NCI-H460 (cell line): ENCODE data around the gene USP12. TPM values are rescaled to one million over a fixed set of nuclear protein-coding genes. Genes with fewer than 3 reads are reported as not detected.
"Not testable (repeated sequence)": the region's sequence is repeated elsewhere in the genome, so short reads cannot be mapped to it uniquely, and the experiment has no call there.

ENCODE experiments used
- DNase-seq: peaks from one replicate; pipeline ENCODE4 v3.0.0-alpha.2; 2016; ENCODE audit warnings: low read depth; ENCODE audit errors: extremely low read depth
- total RNA-seq: library from RNA; depleted of rRNA; stranded (reverse); fragments of >200 nt; shearing (Covaris generic); gene quantifications from 2 replicates; pipeline ENCODE4 v1.2.3, GENCODE V29; 2014

The USP12 gene
- total RNA-seq, 1 experiment from 2014 or later = 20.3 TPM

DNA sequence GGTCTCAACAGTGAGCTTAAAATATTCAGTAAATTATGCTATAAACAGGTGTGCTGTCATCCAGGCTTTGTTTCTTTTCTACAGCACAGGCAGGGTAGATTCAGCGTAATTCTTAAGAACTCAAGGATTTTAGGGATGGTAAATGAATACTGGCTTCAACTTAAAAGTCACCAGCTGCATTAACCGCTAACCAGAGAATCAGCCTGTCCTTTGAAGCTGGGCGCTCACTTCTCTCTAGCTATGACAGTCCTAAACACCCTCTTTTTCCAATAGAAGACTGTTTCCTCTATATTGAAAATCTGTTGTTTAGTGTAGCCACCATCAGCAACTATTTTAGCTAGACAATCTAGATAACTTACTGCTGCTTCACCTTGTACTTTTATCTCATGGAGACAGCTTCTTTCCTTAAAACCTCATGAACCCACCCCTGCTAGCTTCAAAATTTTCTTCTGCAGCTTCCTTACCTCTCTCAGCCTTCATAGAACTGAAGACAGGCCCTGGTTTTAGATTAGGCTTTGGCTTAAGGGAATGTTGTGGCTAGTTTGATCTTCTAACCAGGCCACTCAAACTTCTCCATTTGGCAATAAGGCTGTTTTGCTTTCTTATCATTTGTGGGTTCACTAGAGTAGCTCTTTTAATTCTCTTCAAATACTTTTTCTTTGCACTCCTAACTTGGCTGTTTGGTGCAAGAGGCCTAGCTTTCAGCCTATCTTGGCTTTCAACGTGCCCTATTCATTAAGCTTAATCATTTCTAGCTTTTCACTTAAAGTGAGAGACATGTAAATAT is 89.5 kb downstream of the USP12 start:
- no peak for DNase-seq

DNA sequence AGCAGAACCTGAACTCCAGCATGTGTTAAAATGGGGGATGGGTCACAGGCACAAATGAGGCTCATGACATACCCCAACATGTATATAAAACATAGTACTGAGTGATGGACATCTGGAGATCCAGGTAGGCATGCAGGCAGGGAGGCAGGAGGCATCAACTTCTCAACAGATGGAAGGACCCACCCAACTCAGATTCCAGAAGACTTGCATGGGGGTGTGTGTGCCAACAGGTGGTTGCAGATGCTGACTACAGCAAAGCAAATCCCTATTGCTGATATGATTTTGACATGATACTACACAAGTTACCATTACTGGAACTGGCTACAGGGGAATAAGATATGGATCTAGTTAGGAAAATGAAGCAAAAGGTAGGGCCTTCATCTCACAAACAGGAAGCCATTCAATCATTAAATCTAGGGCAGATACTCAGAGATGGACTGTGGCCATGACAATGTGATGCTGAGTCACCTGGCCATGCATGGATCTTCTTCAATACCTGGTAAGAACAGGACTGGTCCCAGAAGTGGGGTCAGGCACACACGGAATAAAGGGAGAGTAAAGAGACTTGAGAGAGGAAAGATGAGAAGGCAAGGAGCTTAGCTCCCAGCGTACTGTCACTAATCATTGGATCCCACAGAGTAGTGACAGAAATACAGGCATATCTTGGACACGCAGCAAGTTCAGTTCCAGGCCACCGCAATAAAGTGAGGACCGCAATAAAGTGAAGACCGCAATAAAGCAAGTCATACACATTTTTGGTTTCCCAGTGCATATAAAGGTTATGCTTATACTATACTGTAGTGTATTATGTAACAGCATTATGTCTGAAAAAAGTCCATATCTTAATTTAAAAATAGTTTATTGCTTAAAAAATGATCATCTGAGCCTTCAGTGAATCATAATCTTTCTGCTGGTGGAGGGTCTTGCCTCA is 91.3 kb downstream of the USP12 start:
- DNase-seq = no peak

DNA sequence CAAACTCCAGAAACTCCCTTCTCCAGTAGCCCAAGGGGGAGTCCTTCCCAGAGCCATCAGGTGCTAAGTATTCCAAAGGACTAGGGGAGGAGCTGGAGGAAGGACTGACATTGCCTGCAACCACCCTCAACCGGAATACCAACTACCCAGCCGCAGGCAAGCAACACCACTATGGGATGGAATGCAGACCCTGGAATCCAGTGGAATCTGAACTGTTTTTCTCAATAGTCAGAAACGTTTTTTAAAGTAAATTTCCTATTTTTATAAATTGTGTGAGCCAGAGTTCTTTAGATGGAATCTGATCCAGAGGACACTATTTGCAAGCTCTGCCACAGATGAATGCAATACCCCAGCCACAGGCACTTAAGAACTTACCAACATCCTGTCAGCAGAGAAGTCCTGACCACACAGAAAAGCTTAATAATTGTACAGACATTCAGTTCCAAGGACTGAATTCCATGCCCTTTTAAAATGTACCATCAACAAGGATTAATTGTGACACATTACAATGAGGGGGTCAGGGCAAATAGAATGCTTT is 92.1 kb downstream of the USP12 start:
- no peak for DNase-seq

DNA sequence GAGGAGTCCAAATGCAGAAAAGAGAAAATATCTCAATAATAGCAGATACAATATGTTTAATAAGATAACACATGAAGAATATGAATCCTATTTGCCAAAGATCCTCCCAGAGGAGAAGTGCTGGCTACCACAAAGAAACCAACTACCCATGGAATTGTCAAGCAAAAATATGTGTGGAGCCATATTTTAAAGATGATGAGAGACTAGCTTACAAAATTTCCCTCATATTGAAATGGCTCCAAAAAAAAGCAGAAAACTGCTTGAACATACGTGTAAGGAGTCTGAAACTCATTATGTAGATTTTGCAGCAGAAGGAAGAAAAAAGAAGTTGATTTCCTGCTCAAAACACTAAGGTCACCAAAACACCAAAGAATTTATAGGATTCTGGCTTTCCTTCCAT is 94.2 kb downstream of the USP12 start:
- no peak for DNase-seq

DNA sequence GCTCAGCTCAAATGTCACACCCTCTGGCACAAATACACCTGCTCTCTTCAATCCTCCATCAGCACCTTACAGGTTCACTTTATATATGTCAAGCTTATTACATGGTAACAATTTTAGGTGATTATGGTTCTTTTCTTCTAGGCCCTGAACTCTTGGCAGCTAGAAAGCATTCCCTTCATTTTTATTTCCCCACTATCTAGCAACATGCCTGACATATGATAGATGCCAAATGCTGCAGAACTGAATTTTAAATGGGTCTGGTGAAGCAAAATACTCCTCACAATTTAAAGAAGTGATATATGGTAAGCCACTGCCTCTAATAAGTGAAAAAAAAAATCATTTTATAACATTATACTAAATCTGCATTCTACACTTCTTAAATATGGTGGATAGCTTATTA is 95.2 kb downstream of the USP12 start:
- DNase-seq = no peak

DNA sequence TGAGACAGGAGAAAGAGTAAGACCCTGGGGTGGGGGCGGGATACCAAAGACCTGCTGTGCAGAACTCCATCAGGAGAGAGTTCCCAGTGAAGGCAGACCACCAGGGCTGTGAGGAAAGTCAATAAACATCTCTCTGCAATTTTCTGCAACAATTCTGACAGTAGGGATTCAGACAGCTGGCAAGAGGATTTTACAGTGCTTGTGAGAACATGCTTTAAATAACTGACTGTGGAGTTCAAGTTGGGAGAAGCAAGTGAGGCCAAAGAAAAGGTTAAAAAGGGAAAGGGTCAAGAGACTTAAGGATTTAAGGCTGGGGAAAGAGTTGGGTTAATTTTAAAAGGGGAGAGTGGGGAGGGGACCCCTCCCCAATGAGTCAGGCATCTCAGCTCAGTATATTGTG is 98.4 kb downstream of the USP12 start:
- no peak for DNase-seq

DNA sequence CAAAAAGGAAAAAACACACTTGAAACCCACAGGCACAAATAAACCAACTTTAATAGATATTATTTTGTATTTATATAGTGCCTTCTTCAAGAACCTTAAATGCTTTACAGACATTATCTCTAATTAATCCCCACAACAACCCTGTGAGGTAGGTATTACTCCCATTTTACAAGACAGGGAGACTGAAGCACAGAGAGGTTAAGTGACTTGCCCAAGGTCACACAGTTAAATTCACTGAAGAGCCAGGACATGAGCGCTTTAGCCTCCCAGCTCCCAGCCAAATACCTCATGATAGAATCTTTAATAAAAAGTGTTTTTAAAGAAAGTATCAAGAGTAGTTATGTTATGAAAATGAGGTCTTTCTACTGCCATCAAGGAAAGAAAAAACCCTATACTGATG is 105.5 kb downstream of the USP12 start:
- DNase-seq = not testable (repeated sequence)

DNA sequence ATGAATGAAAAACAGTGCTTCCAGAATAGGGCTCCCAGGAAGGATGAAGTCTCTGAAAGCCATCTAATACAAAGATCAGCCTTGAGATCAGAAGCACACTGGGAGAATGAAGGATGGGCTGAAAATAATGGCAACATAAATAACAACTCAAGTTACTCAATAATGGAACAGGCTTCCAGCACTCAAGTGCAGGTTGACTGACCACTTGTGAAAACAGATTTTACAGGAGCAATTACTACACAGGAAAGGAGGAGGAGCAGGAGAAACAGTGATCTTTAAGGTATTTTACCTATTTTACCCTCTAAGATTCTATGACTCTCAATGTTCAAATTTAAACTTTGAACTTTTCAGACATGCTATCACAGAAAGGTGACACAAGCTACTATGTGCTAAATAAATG is 106.0 kb downstream of the USP12 start:
- no peak for DNase-seq

DNA sequence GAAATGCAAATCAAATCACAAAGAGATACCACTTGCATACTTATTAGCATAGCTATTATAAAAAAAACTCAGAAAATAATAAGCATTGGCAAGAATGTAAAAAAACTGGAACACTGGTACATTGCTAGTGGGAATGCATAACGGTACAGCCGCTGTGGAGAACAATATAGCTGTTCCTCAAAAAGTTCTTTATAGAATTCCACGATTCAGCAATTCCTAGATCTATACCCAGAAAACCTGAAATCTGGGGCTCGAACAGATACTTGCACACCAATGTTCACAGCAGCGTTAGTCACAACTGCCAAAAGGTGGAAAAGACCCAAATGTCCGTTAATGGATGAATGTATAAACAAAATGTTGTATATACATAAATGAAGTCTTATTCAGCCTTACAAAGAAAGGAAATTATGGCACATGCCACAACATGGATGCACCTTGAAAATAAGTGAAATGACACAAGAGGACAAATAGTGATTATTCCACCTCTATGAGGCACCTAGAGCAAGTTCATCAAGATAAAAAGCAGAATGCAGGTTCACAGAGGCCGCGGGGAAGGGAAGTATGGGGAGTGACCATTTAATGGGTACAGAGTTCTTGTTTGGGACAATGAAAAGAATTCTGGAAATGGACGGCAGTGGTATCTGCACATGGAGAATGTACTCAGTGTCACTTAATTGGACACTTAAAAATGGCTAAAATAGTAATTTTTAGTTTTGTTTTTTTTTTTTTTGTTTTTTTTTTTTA is 107.2 kb downstream of the USP12 start:
- DNase-seq = no peak

DNA sequence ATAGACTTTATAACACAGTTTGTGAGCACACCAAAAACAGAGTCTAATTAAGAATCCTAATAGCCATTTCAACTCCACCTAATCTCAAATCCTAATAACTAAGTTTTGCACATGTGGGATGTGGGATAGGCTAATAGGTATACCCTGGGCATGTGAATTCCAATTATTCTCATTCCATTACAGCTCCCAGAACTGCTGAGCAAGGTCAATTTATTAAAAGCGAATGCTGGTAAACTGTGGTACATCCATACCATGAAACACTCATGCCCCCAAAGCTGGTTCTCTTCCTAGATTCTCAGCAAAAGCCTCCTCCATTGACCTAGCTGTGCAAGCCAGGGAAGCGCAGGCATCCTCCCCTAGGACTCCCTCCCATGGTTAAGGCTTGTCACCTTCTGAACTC is 113.8 kb downstream of the USP12 start:
- DNase-seq = no peak

DNA sequence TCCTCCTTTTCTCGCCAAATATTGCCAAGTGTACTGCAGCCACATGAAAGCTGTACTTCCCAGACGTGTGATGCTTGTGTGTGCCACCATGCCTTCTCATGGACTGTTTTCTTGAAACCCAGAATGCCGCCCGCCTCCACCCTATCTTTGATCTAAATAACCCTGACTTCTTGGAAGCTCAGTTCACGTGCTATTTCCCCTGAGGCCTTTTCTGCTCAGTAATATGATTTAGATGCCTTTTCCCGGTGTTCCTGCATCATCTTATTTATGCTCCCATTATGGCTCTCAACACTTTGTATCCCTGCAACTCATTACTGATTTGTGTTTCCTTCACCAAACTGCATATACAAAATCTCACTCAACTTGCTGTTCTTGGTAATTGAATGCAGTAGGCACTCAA is 116.1 kb downstream of the USP12 start:
- no peak for DNase-seq

DNA sequence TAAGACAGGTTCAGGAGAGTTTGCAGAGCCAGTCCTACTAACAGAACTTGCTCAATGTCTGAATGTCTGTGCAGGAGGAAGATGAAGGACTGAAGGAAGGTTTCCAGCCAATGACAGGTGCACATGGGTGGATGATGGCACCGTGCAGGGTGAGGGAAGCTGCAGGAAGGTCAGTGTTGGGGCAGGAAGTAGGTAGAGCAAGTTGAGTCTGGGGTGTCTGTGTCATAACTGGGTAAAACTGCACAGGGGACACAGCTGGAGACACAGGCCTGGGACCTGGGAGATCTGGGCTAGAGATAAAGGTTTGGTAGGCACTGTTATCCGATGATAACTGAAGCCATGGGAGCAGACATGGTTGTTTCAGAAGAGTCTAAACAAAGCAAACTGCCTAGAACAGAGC is 116.9 kb downstream of the USP12 start:
- no peak for DNase-seq

DNA sequence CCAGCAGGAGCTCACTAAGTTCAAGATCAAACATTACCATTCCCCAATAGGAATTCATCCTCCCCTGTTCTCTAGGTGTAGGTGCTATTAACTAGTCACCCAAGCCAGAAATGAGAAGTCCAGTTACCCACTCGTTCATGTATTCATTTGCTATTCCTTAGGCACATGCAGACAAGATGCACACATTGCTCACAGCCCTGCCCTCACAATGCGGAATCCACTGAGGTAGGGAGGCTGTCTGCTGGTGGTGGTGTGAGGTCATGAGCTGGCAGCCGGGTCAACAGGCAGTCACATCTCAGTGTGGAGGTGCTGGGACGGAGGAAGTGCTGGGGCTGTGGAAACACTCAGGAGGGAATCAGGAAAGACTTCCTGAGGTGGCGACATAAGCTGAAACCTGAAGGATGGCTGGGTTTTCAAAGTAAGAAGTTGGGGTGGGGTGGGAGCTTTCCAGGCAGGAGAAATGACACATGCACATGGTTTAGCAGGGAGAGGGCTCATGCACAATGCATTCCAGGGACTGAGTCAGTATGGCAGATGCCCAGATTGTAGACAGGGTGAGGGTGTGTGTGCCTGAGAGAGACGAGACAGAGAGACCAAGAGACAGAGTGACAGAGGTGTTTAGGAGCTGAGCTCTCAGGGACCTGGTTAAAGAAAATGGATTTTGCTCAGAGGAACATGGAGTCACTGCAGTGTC is 117.6 kb downstream of the USP12 start:
- DNase-seq = no peak

DNA sequence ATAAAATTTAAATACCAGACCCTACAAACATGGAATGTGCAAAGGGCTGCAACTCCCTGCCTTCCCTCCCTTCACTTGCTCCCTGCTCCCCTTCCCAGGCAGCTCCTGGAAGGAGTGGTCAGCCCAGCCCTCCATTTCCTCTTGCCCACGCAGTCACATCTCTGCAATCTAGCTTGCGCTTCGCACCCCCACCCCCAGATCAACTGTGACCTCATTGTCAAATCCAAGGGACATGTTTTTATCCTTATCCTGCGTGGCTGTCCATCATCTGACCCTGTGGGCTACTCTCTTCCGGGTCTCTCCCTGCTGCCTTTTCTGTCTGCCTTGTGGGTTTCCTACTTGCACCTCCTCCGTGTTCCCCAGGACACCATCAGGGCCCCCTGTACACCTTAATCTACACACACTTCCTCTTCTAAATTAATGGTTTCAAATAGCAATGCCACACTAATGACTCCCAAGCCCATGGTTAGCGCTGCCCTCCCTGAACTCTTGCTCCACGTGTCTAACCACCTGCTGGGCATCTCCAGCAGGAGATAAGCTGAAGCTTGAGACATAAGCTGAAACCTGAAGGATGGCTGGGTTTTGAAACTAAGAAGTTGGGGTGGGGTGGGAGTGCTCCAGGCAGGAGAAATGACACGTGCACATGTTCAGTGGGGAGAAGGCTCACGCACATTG is 118.3 kb downstream of the USP12 start:
- no peak for DNase-seq

DNA sequence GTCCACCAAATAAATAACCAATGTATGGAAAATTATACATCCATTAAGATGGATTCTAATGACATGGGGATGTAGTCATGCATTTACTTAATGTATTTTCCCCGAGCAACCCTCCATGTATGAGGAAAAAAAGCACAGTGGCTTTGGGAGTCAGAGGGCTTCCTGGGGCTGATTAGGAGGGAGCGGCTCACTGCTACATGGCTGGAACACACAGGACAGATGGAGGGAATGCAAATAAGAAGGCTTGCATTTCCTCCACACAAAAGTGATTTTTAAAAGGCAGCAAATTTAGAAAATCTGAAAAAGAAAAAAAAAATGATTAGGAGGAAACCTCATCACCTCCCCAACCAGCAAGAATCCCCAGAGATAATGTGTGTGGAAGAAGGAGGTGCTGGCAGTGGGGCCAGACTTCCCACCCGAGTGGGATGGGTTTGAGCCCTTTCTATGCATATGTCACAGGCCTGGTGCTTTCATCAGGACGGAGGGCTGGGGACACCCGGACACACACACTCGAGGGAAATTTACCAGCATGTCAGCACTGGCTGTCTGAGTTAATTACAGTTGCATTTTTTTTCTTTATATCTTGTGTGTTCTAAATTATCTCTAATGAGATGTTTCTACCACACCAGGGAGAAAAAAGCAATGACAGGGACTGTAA is 118.9 kb downstream of the USP12 start:
- no peak for DNase-seq

DNA sequence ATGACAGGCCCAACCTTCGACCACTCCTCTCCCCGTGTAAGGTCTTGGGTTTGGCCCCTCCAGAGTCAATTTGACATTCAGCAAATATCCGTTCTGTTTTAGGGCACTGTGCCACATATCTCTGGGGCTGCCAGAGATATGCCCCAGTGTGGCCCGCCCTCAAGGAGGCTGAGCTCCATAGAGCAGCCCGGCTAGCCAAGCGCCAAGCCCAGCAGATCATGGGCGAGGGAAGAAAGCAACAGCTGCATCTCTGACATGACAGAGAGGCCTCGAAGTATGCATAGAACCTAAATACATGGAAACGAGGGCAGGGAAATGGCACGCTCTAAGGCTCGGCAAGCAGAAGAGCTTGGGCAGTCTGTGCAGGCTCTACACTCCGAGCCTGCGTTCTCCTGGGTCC is 124.5 kb downstream of the USP12 start:
- DNase-seq = no peak

DNA sequence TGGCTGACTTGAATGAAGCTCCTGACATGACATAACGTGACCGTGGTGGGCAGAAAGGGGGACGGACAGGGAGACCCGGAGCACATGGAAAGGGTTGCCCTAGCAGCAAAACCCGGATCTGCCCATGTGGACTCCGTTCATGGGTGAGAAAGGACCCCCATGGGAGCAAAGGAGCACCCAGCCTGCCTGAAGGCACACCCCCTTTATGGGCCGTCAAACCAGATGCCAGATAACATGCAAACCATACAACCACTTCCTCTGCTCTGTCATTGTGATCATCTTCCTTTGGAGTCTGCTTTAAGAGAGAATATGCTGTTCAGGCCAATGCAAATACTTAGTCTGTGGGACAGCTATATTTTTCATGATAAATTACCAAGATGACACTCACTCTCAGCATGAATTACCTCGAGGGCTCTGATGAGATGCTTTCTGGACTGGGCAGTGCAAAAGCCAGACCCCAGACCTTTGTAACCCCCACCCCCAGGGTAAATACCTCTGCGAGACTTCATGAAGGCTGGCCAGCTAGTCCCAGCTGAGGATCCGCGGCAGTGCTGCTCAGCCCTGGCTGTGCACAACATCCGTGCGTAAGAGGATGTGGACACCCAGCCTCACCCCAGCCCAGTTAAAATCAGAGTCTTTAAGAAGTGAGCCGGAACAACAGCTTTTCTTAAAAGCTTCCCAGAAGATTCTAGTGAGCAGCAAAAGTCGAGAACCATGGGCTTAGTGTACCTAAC is 126.6 kb downstream of the USP12 start:
- DNase-seq = no peak

DNA sequence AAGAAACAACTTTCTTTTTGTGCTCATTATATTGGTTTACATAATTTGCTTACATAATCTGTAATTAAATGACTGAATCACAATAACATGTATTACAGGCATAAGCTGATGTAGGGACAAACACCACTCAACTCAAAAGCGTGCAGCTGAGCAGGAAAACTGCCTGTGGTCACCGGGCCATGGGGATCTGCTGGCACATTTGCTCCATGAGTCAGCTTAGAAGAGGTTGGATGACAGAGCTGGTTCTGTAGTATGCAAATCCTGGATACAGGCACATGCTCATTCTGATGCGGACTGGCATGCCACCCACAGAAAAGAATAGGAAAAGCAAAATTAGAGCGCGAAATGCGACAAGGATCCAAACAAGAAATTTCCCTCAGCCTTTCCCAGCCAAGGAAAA is 128.6 kb downstream of the USP12 start:
- peak; percentile 72 for DNase-seq

DNA sequence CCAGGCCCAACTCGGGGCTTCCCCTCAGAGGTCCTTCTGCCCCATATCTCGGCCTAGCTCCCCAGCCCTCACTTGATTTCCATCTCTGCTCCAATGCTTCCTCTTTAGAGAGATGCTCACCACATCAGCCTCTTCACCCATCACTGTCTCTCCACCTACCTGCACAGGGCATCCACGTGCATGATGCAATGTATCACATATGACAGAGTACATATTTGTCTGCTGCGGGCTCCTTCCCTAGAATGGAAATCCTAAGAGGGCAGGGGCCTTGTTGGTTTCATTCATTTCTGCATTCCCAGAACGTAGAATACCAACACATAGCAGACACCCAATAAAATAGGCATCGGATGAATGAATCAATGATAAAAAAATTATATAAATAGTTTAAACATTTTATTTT is 130.3 kb downstream of the USP12 start:
- no peak for DNase-seq
